Measurements from ENCODE around the gene BMPR2. TPM values are rescaled to one million over a fixed set of nuclear protein-coding genes. Genes with fewer than 3 reads are reported as not detected.
"Not testable (repeated sequence)": the region's sequence is repeated elsewhere in the genome, so short reads cannot be mapped to it uniquely, and the experiment has no call there.

The BMPR2 gene
- total RNA-seq, 1 donor from 2014 or later, result 16.5 TPM

DNA sequence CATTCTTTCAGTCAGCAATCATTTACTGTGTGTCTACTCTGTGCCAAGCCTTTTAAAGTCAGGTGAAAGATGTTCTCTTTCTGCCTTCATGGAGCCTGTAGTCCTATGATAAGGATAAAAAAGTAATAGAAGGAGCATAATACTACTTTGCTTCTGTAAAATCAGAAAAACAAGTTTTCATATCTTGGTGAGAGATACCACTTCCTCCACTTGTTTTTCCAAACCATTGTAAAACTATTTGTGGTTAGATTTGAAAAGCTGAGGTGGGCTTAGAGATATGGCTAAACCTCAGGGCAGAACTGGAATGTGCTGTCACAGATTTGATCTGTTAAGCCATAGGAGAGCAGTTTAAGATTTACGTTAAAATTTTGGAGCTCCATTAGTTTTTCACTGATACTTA is 153.9 kb downstream of the BMPR2 start:
- H3K27me3 Mint-ChIP-seq, result no peaks in the 10 kb centered on the region
- ATAC-seq (ENCODE audit: low read depth) (no peak), DNase-seq (no peak)
- ChIA-PET POLR2A (no interaction called here), CTCF (no interaction called here)
- peaks cover 17% of the 10 kb centered on the region for H3K36me3 Mint-ChIP-seq (ENCODE audit: low read depth)
- H3K9me3 Mint-ChIP-seq, result no peaks in the 10 kb centered on the region
- no peaks in the 10 kb centered on the region for H3K4me1 Mint-ChIP-seq
- intact Hi-C loops (cut with micrococcal nuclease), result no loop called here
- no peak overlapping the region for H3K4me3 Mint-ChIP-seq
- no peak overlapping the region for H3K27ac Mint-ChIP-seq
- TF ChIP-seq, protein P1, sequence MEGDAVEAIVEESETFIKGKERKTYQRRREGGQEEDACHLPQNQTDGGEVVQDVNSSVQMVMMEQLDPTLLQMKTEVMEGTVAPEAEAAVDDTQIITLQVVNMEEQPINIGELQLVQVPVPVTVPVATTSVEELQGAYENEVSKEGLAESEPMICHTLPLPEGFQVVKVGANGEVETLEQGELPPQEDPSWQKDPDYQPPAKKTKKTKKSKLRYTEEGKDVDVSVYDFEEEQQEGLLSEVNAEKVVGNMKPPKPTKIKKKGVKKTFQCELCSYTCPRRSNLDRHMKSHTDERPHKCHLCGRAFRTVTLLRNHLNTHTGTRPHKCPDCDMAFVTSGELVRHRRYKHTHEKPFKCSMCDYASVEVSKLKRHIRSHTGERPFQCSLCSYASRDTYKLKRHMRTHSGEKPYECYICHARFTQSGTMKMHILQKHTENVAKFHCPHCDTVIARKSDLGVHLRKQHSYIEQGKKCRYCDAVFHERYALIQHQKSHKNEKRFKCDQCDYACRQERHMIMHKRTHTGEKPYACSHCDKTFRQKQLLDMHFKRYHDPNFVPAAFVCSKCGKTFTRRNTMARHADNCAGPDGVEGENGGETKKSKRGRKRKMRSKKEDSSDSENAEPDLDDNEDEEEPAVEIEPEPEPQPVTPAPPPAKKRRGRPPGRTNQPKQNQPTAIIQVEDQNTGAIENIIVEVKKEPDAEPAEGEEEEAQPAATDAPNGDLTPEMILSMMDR (IDR thresholded peaks at IDR 0.05), result no peak

DNA sequence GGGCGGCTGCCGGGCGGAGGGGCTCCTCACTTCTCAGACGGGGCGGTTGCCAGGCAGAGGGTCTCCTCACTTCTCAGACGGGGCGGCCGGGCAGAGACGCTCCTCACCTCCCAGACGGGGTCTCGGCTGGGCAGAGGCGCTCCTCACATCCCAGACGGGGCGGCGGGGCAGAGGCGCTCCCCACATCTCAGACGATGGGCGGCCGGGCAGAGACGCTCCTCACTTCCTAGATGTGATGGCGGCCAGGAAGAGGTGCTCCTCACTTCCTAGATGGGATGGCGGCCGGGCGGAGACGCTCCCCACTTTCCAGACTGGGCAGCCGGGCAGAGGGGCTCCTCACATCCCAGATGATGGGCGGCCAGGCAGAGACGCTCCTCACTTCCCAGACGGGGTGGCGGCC is 159.2 kb downstream of the BMPR2 start:
- H3K4me3 Mint-ChIP-seq; H3K4me1 Mint-ChIP-seq; POLR2A ChIA-PET; intact Hi-C loops (cut with micrococcal nuclease); H3K27ac Mint-ChIP-seq; ATAC-seq (ENCODE audit: low read depth); CTCF ChIA-PET; H3K27me3 Mint-ChIP-seq; H3K9me3 Mint-ChIP-seq; DNase-seq: not testable (repeated sequence)
- peaks cover 15% of the 10 kb centered on the region for H3K36me3 Mint-ChIP-seq (ENCODE audit: low read depth)

DNA sequence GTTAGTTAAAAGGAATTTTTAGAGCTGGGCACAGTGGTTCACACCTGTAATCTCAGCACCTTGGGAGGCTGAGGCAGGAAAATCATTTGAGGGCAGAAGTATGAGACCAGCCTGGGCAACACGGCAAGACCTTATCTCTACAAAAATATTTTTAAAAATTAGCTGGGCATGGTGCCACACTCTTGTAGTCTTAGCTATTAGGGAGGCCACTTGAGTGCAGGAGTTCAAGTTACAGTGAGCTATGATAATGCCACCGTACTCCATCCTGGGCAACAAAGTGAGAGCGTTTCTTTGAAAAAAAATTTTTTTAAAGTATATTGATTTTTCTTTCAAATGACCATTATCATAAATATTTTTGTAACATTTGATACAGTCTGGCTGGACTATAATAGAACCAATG is 165.0 kb downstream of the BMPR2 start:
- Mint-ChIP-seq H3K36me3 (ENCODE audit: low read depth) (peaks cover 15% of the 10 kb centered on the region), H3K4me1 (no peaks in the 10 kb centered on the region), H3K27me3 (no peaks in the 10 kb centered on the region), H3K27ac (no peak overlapping the region), H3K4me3 (no peak overlapping the region), H3K9me3 (no peaks in the 10 kb centered on the region)
- CTCF ChIA-PET, result no interaction called here
- ATAC-seq (ENCODE audit: low read depth) (no peak), DNase-seq (no peak)
- POLR2A ChIA-PET, result no interaction called here
- TF ChIP-seq, protein P1 (IDR thresholded peaks at IDR 0.05), result no peak
- intact Hi-C loops (cut with micrococcal nuclease), result no loop called here

DNA sequence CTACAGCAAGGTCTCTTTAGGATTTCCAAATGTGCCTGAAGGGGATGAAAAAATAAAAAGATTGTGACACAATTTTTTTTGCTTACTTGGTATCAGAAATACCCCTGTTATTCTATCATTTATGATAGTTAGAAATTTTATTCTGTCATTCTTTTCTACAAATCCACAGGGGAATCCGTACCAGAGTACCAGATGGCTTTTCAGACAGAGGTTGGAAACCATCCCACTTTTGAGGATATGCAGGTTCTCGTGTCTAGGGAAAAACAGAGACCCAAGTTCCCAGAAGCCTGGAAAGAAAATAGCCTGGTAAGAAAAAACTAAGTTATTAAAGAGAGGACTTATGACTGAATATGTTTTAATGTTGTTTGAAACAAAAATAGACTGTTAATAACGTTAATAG is 166.0 kb downstream of the BMPR2 start:
- H3K27me3 Mint-ChIP-seq, result no peaks in the 10 kb centered on the region
- H3K36me3 Mint-ChIP-seq (ENCODE audit: low read depth), result peaks cover 16% of the 10 kb centered on the region
- ChIA-PET CTCF (no interaction called here), POLR2A (no interaction called here)
- ATAC-seq (ENCODE audit: low read depth) (no peak), DNase-seq (no peak)
- no peaks in the 10 kb centered on the region for H3K4me1 Mint-ChIP-seq
- no peaks in the 10 kb centered on the region for H3K9me3 Mint-ChIP-seq
- H3K27ac Mint-ChIP-seq, result no peak overlapping the region
- H3K4me3 Mint-ChIP-seq, result no peak overlapping the region
- TF ChIP-seq, protein P1 (IDR thresholded peaks at IDR 0.05), result no peak
- intact Hi-C loops (cut with micrococcal nuclease), result no loop called here

DNA sequence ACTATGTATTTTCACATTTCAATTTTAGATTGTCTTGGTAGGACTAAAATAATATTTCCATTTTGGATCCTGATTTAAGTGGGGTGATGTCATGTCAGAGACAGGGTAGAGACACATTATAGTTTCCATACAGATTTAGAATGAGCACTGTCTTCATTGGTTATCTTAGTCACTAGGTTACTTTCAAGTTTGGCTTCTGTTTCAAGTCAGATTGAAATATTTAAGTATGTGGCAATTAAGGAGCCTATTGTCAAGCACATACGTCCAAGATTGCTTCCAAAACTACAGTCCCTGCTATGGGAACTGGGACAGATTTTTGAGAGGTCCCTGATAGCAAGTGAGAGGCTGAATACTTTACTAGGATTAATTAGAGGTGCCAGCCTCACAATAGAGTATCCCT is 169.4 kb downstream of the BMPR2 start:
- intact Hi-C loops (cut with micrococcal nuclease), result loop anchor here (5.0 kb wide), 1 partner anchor 328 kb away; no protein-coding TSS in a partner anchor
- Mint-ChIP-seq H3K27ac (no peak overlapping the region), H3K9me3 (no peaks in the 10 kb centered on the region), H3K36me3 (ENCODE audit: low read depth) (peaks cover 26% of the 10 kb centered on the region), H3K4me3 (no peak overlapping the region), H3K27me3 (no peaks in the 10 kb centered on the region), H3K4me1 (no peaks in the 10 kb centered on the region)
- ChIA-PET POLR2A (no interaction called here), CTCF (no interaction called here)
- ATAC-seq (ENCODE audit: low read depth), result no peak
- TF ChIP-seq, protein P1 (IDR thresholded peaks at IDR 0.05), result no peak
- no peak for DNase-seq

DNA sequence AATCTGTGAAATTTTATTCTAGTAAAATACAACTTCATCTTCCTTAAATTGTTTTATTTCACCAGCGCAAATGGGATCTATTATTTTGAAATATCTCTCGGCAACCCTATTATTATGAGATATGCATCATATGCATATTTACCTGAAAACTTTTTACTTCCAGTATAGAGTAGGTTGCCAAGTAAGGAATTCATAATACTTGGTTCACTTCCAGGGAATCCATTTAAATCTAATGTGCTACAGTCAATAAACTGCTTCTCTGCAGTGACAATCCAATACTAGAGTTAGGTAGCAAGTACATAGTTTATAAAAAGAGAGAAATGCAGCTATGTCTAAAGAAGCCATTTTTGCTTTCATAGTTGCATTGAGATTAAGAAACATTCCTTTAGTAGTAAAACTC is 169.8 kb downstream of the BMPR2 start:
- intact Hi-C loops (cut with micrococcal nuclease), result loop anchor here (5.0 kb wide), 1 partner anchor 329 kb away; no protein-coding TSS in a partner anchor

DNA sequence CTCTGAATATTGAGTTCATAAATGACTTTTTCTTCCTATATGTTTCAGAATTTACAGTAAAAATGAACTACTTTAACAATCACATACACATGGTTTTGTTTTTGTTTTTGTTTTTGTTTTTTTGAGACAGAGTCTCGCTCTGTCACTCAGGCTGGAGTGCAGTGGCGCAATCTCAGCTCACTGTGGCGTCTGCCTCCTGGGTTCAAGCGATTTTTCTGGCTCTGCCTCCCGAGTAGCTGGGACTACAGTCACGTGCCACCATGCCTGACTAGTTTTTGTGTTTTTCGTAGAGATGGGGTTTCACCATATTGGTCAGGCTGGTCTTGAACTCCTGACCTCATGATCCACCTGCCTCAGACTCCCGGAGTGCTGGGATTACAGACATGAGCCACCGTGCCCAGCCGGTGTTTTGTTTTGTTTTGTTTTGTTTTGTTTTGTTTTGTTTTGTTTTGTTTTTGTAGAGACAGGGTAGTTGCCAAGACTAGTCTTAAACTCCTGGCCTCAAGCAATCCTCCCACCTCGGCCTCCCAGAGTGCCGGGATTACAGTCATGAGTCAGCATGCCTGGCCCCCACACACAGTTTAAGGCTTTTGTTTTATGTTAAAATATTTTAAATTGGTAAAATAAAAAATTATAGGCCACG is 170.5 kb downstream of the BMPR2 start:
- H3K36me3 Mint-ChIP-seq (ENCODE audit: low read depth), result peaks cover 21% of the 10 kb centered on the region
- ATAC-seq (ENCODE audit: low read depth); H3K4me1 Mint-ChIP-seq; POLR2A ChIA-PET; H3K27me3 Mint-ChIP-seq; H3K9me3 Mint-ChIP-seq; H3K27ac Mint-ChIP-seq; CTCF ChIA-PET; H3K4me3 Mint-ChIP-seq; DNase-seq: not testable (repeated sequence)
- intact Hi-C loops (cut with micrococcal nuclease), result loop anchor here (5.0 kb wide), 1 partner anchor 329 kb away; no protein-coding TSS in a partner anchor

More for the DNA sequence above, 169.8 kb downstream of the BMPR2 start:
- ATAC-seq (ENCODE audit: low read depth), result no peak
- ChIA-PET CTCF (no interaction called here), POLR2A (no interaction called here)
- Mint-ChIP-seq H3K27ac (no peak overlapping the region), H3K4me1 (no peaks in the 10 kb centered on the region), H3K9me3 (no peaks in the 10 kb centered on the region), H3K4me3 (no peak overlapping the region), H3K27me3 (no peaks in the 10 kb centered on the region), H3K36me3 (ENCODE audit: low read depth) (peaks cover 24% of the 10 kb centered on the region)
- TF ChIP-seq, protein P1 (IDR thresholded peaks at IDR 0.05), result no peak
- no peak for DNase-seq
